Osteoblast (primary cell): ENCODE measurements around the gene PBX1. TPM values are rescaled to one million over a fixed set of nuclear protein-coding genes. Genes with fewer than 3 reads are reported as not detected.
A peak's percentile ranks its signal among the peaks of the same experiment; 100 is the strongest.

Source experiments
- DNase-seq: peaks from one replicate; pipeline ENCODE4 v3.0.0; 2011; ENCODE audit warnings: low spot score, mixed read lengths; ENCODE audit not compliant: insufficient read length; ENCODE audit errors: missing footprints
- H2AFZ ChIP-seq: 2 replicates; pipeline ENCODE4 v1.6.0; 2011; ENCODE audit warnings: mild to moderate bottlenecking, low read length
- H3K27ac ChIP-seq: 2 replicates; pipeline ENCODE4 v1.5.1; 2011; ENCODE audit warnings: mild to moderate bottlenecking, low read depth, low read length, moderate library complexity
- H3K27me3 ChIP-seq: 2 replicates; pipeline ENCODE4 v1.6.0; 2012; ENCODE audit warnings: mild to moderate bottlenecking, control low read depth, inconsistent platforms, low read length, moderate library complexity; ENCODE audit not compliant: insufficient read depth
- H3K36me3 ChIP-seq: 2 replicates; pipeline ENCODE4 v1.5.1; 2011; ENCODE audit warnings: mild to moderate bottlenecking, low read length, control low read depth, moderate library complexity; ENCODE audit not compliant: insufficient read depth
- H3K4me1 ChIP-seq: 2 replicates; pipeline ENCODE4 v1.5.1; 2011; ENCODE audit warnings: mild to moderate bottlenecking, low read length, control low read depth, moderate library complexity; ENCODE audit not compliant: insufficient read depth
- H3K4me2 ChIP-seq: 2 replicates; pipeline ENCODE4 v1.6.0; 2011; ENCODE audit warnings: mild to moderate bottlenecking, low read length; ENCODE audit not compliant: insufficient read depth
- H3K4me3 ChIP-seq: fragments of 200-600 bp; sonication (generic); 3 replicates; pipeline ENCODE4 v1.5.1; 2012; ENCODE audit warnings: mild to moderate bottlenecking, low read length, inconsistent platforms; ENCODE audit not compliant: insufficient read depth
- H3K79me2 ChIP-seq: 2 replicates; pipeline ENCODE4 v1.6.0; 2012; ENCODE audit warnings: mild to moderate bottlenecking, low read length, control low read depth, inconsistent platforms; ENCODE audit not compliant: insufficient read depth
- H3K9me3 ChIP-seq: 2 replicates; pipeline ENCODE4 v1.5.1; 2011; ENCODE audit warnings: low read depth, low read length, control low read depth
- H4K20me1 ChIP-seq: 2 replicates; pipeline ENCODE4 v1.6.0; 2012; ENCODE audit warnings: mild to moderate bottlenecking, low read length, control low read depth; ENCODE audit not compliant: insufficient read depth
- total RNA-seq: library from RNA; depleted of rRNA; stranded (reverse); fragments of >200 nt; gene quantifications from 2 replicates; pipeline ENCODE4 v1.2.3, GENCODE V29; 2012
- TF ChIP-seq, protein P1 (sequence below): IDR thresholded peaks from 2 replicates; pipeline ENCODE4 v1.5.1; 2011; ENCODE audit warnings: mild to moderate bottlenecking, low read depth, low read length, moderate library complexity; ENCODE audit errors: extremely low read depth

Gene PBX1
- total RNA-seq, 1 donor = 10.1 TPM

DNA sequence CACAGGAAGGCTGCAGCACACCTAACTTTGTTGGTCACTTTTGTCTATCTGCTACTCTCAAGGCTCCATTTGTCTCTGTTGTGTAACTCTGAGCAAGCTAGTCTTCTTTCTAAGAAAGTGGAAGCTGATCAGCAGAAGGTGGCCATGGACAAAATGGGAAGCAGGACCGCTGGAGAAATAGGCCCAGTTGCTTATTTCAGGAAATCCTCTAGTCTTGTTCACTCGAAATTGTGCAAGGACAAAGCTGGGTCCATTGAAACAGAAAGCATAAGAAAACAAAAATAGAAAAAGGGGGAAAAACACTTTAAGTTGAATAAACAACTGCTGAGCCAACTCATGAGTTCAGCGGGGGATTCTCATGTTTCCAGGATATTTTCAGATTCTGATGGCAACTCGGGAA, 150.1 kb downstream of the PBX1 start:
- TF ChIP-seq, protein P1, sequence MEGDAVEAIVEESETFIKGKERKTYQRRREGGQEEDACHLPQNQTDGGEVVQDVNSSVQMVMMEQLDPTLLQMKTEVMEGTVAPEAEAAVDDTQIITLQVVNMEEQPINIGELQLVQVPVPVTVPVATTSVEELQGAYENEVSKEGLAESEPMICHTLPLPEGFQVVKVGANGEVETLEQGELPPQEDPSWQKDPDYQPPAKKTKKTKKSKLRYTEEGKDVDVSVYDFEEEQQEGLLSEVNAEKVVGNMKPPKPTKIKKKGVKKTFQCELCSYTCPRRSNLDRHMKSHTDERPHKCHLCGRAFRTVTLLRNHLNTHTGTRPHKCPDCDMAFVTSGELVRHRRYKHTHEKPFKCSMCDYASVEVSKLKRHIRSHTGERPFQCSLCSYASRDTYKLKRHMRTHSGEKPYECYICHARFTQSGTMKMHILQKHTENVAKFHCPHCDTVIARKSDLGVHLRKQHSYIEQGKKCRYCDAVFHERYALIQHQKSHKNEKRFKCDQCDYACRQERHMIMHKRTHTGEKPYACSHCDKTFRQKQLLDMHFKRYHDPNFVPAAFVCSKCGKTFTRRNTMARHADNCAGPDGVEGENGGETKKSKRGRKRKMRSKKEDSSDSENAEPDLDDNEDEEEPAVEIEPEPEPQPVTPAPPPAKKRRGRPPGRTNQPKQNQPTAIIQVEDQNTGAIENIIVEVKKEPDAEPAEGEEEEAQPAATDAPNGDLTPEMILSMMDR = no peak
- Histone ChIP-seq H3K4me3 (no peak overlapping the region), H3K4me2 (no peak overlapping the region), H3K36me3 (no peaks in the 10 kb centered on the region), H3K9me3 (no peaks in the 10 kb centered on the region), H4K20me1 (no peaks in the 10 kb centered on the region), H3K79me2 (no peaks in the 10 kb centered on the region), H3K27ac (no peak overlapping the region), H3K27me3 (no peaks in the 10 kb centered on the region), H2AFZ (peak overlapping the region; percentile 6), H3K4me1 (peaks cover 28% of the 10 kb centered on the region)
- no peak for DNase-seq

DNA sequence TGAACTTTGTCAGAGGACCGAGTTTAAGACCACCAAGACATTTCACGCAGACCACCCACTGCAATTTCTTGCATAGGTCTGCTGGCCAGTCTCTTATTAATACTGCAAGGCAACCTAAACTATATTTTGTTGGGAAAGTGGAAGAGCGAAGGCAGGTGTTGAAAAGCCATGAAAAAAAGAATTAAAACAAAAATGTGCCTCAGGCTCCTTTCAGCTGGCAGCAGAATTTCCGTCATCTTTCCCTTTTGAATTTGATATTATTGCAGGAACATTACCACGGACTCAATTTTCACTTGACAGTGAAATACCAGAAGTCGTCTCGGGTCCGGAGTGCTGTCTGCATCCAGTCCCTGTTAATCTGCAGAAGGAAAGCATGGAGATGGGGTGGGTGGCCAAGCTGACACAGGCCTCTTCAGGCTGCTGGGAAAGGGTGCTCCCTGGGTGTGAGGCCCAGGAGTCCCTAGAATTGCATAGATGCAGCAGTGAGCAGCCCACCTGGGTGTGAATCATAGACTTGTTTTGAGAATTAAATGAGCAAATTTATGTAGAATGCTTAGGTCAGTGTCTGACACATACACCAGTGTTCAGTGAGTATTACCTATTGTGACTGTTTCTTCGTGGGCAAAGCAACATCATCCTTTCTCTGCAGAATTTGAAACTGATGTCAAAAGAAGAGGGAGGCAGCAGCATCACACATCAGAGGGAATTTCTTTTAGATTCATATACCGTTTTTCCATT, 150.7 kb downstream of the PBX1 start:
- Histone ChIP-seq H2AFZ (no peak overlapping the region), H3K9me3 (no peaks in the 10 kb centered on the region), H3K4me1 (peaks cover 28% of the 10 kb centered on the region), H4K20me1 (no peaks in the 10 kb centered on the region), H3K79me2 (no peaks in the 10 kb centered on the region), H3K36me3 (no peaks in the 10 kb centered on the region), H3K27ac (no peak overlapping the region), H3K4me2 (no peak overlapping the region), H3K4me3 (no peak overlapping the region), H3K27me3 (no peaks in the 10 kb centered on the region)
- TF ChIP-seq, protein P1 = no peak
- DNase-seq = no peak

DNA sequence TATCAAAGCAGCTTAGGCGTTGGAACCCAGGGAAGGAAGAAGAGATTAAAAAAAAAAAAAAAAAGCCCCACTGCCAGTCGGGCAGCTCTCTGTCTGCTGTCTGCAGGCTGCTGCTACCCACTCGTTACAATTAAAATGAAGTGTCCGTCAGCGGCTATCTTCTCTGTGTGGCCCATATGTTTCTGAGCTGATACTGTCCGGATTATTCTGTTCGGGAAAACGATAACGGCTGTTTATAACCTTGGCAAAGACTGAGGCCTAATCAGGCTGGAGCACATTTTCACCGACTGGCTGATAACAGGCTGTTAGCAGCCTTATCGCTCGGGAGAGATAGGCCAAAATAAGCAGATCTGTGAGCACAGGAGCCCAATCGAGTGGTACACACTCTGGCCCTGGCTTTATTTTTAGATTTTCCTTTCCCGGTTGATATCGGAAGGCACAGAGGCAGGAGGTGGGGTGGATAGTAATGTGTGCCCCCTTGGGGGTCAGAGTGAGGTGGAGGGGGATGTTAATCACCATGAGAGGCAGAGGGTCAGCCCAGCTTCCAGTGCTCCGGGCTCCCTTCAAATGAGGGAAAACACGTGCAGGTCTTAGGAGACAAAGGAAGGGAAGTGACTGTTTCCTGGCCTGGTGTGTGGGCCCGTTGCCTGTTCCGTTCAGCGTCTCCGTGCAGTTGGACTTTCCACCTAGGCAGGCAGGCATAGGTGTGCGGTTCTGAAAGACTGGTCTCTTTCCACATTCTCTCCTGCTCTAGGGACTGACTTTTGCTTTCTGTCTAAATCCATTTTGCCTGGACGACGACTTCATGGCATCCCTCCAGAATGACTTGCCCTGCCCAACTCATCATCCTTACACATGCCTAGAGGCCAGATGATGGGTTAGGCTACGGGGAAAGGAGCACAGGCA, 153.4 kb downstream of the PBX1 start:
- DNase-seq = no peak

More for the DNA sequence above, 153.4 kb downstream of the PBX1 start:
- Histone ChIP-seq H3K4me3 (no peak overlapping the region), H3K4me2 (no peak overlapping the region), H3K9me3 (no peaks in the 10 kb centered on the region), H2AFZ (no peak overlapping the region), H3K79me2 (no peaks in the 10 kb centered on the region), H3K4me1 (peaks cover 27% of the 10 kb centered on the region), H3K27ac (no peak overlapping the region), H3K27me3 (no peaks in the 10 kb centered on the region), H4K20me1 (no peaks in the 10 kb centered on the region), H3K36me3 (no peaks in the 10 kb centered on the region)
- TF ChIP-seq, protein P1 = no peak
